ENCODE results near the gene ATG13. TPM values are rescaled to one million over a fixed set of nuclear protein-coding genes. Genes with fewer than 3 reads are reported as not detected.

ATG13 gene
- polyA plus RNA-seq, 1 donor from 2014 or later: 21.1 TPM

GRCh38 chr11:46642627-46643335 is 25.4 kb downstream of the ATG13 start:
- Histone ChIP-seq H3K9me3 (ENCODE audit: low read length) (no peaks in the 10 kb centered on the region), H3K4me2 (ENCODE audit: low read length) (no peak overlapping the region), H3K36me3 (ENCODE audit: insufficient read depth, low read length) (no peaks in the 10 kb centered on the region), H3K27ac (ENCODE audit: low read length) (no peak overlapping the region), H3K9ac (ENCODE audit: low read length) (no peak overlapping the region), H3K9me2 (ENCODE audit: insufficient read depth, low read length) (no peaks in the 10 kb centered on the region), H3K79me2 (replicated peaks; ENCODE audit: insufficient read depth, low read length) (no peaks in the 10 kb centered on the region), H4K20me1 (ENCODE audit: insufficient read depth) (no peaks in the 10 kb centered on the region), H3F3A (ENCODE audit: insufficient read depth, low read length, poor library complexity, severe bottlenecking) (no peaks in the 10 kb centered on the region), H2AFZ (ENCODE audit: low read depth, low read length) (no peak overlapping the region), H3K4me3 (ENCODE audit: low read length) (no peak overlapping the region), H3K27me3 (ENCODE audit: insufficient read depth, low read depth, low read length) (no peaks in the 10 kb centered on the region)
- no peak for TF ChIP-seq EZH2 (IDR thresholded peaks at IDR 0.05; ENCODE audit: borderline replicate concordance, insufficient read depth, low read length, poor library complexity, severe bottlenecking)
- TF ChIP-seq TAF1 (IDR thresholded peaks at IDR 0.05; ENCODE audit: low read depth): no peak
- no peak for TF ChIP-seq SMC3 (conservative IDR thresholded peaks at IDR 0.05; ENCODE audit: poor library complexity)
- no peak for TF ChIP-seq EP300 (conservative IDR thresholded peaks at IDR 0.05; ENCODE audit: poor library complexity, severe bottlenecking)

GRCh38 chr11:46643531-46643930 is 26.2 kb downstream of the ATG13 start:
- Histone ChIP-seq H3K27ac (ENCODE audit: low read length) (no peak overlapping the region), H3K4me2 (ENCODE audit: low read length) (no peak overlapping the region), H3K4me3 (ENCODE audit: low read length) (no peak overlapping the region), H3K36me3 (ENCODE audit: insufficient read depth, low read length) (no peaks in the 10 kb centered on the region), H3K79me2 (replicated peaks; ENCODE audit: insufficient read depth, low read length) (no peaks in the 10 kb centered on the region), H3K9me3 (ENCODE audit: low read length) (no peaks in the 10 kb centered on the region), H3K9me2 (ENCODE audit: insufficient read depth, low read length) (no peaks in the 10 kb centered on the region), H2AFZ (ENCODE audit: low read depth, low read length) (no peak overlapping the region), H3K27me3 (ENCODE audit: insufficient read depth, low read depth, low read length) (no peaks in the 10 kb centered on the region), H3K9ac (ENCODE audit: low read length) (no peak overlapping the region), H4K20me1 (ENCODE audit: insufficient read depth) (no peaks in the 10 kb centered on the region), H3F3A (ENCODE audit: insufficient read depth, low read length, poor library complexity, severe bottlenecking) (no peaks in the 10 kb centered on the region)
- no peak for TF ChIP-seq RAD21 (conservative IDR thresholded peaks at IDR 0.05)
- no peak for TF ChIP-seq EZH2 (IDR thresholded peaks at IDR 0.05; ENCODE audit: borderline replicate concordance, insufficient read depth, low read length, poor library complexity, severe bottlenecking)
- TF ChIP-seq REST (IDR thresholded peaks at IDR 0.05; ENCODE audit: borderline replicate concordance): no peak
- TF ChIP-seq CTCF (IDR thresholded peaks at IDR 0.05; ENCODE audit: poor library complexity, severe bottlenecking): no peak
- TF ChIP-seq TAF1 (IDR thresholded peaks at IDR 0.05; ENCODE audit: low read depth): no peak
- no peak for TF ChIP-seq MXI1 (conservative IDR thresholded peaks at IDR 0.05; ENCODE audit: poor library complexity, severe bottlenecking)
- no peak for TF ChIP-seq POLR2AphosphoS5 (IDR thresholded peaks at IDR 0.05)
- TF ChIP-seq SMC3 (conservative IDR thresholded peaks at IDR 0.05; ENCODE audit: poor library complexity): no peak
- no peak for TF ChIP-seq EP300 (conservative IDR thresholded peaks at IDR 0.05; ENCODE audit: poor library complexity, severe bottlenecking)
